Activated CD8-positive, alpha-beta T cell treated with anti-CD3 and anti-CD28 coated beads, Interleukin-2, amount 10 ng/mL, durations not matched to agents 7 days and 5 days (primary cell): ENCODE data around the gene RRAS. TPM values are rescaled to one million over a fixed set of nuclear protein-coding genes. Genes with fewer than 3 reads are reported as not detected.
"Not testable (repeated sequence)": the region's sequence is repeated elsewhere in the genome, so short reads cannot be mapped to it uniquely, and the experiment has no call there.

Experiments used
- ATAC-seq: fragments of 150-1000 bp; cut with Tn5 transposase; one replicate; pipeline ENCODE4 v1.10.0; 2021; ENCODE audit warnings: moderate library complexity
- CTCF ChIA-PET: fragments of 350-600 bp; sonication (Branson Sonifier 250); formaldehyde crosslinking; loops from one replicate; lab custom pipeline; 2021; ENCODE audit warnings: antibody characterized with exemption; lab: Charles Lee
- POLR2A ChIA-PET: fragments of 350-600 bp; sonication (Branson Sonifier 250); formaldehyde crosslinking; loops from one replicate; lab custom pipeline; 2021; ENCODE audit warnings: antibody characterized with exemption; lab: Charles Lee
- DNase-seq: peaks from one replicate; pipeline ENCODE4 v3.0.0-alpha.2; 2020
- H3K27ac Mint-ChIP-seq: one replicate; pipeline ENCODE4 v1.8.0; 2021; ENCODE audit warnings: mild to moderate bottlenecking, mixed read lengths
- H3K27me3 Mint-ChIP-seq: one replicate; pipeline ENCODE4 v1.8.0; 2021; ENCODE audit warnings: low read depth, mixed read lengths
- H3K36me3 Mint-ChIP-seq: one replicate; pipeline ENCODE4 v1.8.0; 2021; ENCODE audit warnings: low read depth, mixed read lengths
- H3K4me1 Mint-ChIP-seq: one replicate; pipeline ENCODE4 v1.8.0; 2021; ENCODE audit warnings: low read depth, mixed read lengths
- H3K4me3 Mint-ChIP-seq: one replicate; pipeline ENCODE4 v1.8.0; 2021; ENCODE audit warnings: mild to moderate bottlenecking, mixed read lengths
- H3K9me3 Mint-ChIP-seq: one replicate; pipeline ENCODE4 v1.8.0; 2022; ENCODE audit warnings: mixed read lengths; ENCODE audit not compliant: insufficient read depth
- total RNA-seq, 2 experiments: library from RNA; stranded (reverse); gene quantifications; one replicate each; pipeline ENCODE4 v1.2.3, GENCODE V29; 2021

The RRAS gene
- total RNA-seq, 2 experiments from 2014 or later: 8.1 to 8.4 TPM

- H3K27ac Mint-ChIP-seq: peak overlapping the region; percentile 39
- peaks cover 12% of the 10 kb centered on the region for H3K4me1 Mint-ChIP-seq
- H3K9me3 Mint-ChIP-seq, H3K27me3 Mint-ChIP-seq, ATAC-seq, H3K4me3 Mint-ChIP-seq, DNase-seq, CTCF ChIA-PET, POLR2A ChIA-PET: not testable (repeated sequence)
- peaks cover 58% of the 10 kb centered on the region for H3K36me3 Mint-ChIP-seq
Observed at GRCh38 chr19:49617860-49618259, 22.1 kb downstream of the RRAS start.

- H3K36me3 Mint-ChIP-seq: peaks cover 58% of the 10 kb centered on the region
- ATAC-seq (no peak), DNase-seq (no peak)
- ChIA-PET CTCF (interaction anchor here (1.3 kb wide), 1 partner anchor 47 kb away, joined by 5 read pairs; no protein-coding TSS in a partner anchor), POLR2A (no interaction called here)
- no peaks in the 10 kb centered on the region for H3K27me3 Mint-ChIP-seq
- H3K4me3 Mint-ChIP-seq: no peak overlapping the region
- H3K27ac Mint-ChIP-seq: no peak overlapping the region
- H3K9me3 Mint-ChIP-seq: no peaks in the 10 kb centered on the region
- peaks cover 15% of the 10 kb centered on the region for H3K4me1 Mint-ChIP-seq
Observed at GRCh38 chr19:49616945-49617344, 23.0 kb downstream of the RRAS start.

- Mint-ChIP-seq H3K27me3 (no peaks in the 10 kb centered on the region), H3K27ac (no peak overlapping the region), H3K4me1 (peaks cover 15% of the 10 kb centered on the region), H3K9me3 (no peaks in the 10 kb centered on the region), H3K36me3 (peaks cover 55% of the 10 kb centered on the region), H3K4me3 (no peak overlapping the region)
- CTCF ChIA-PET: interaction anchor here (0.7 to 1.3 kb wide), 2 partner anchors 18 to 47 kb away, joined by 3 to 5 read pairs; no protein-coding TSS in a partner anchor
- DNase-seq (no peak), ATAC-seq (no peak)
- POLR2A ChIA-PET: no interaction called here
Observed at GRCh38 chr19:49616532-49616931, 23.4 kb downstream of the RRAS start.

GRCh38 chr19:49615861-49616260 is 24.1 kb downstream of the RRAS start:
- ATAC-seq (no peak), DNase-seq (no peak)
- no peak overlapping the region for H3K4me3 Mint-ChIP-seq
- ChIA-PET CTCF (interaction anchor here (0.7 kb wide), 1 partner anchor 18 kb away, joined by 3 read pairs; no protein-coding TSS in a partner anchor), POLR2A (no interaction called here)
- H3K27me3 Mint-ChIP-seq: no peaks in the 10 kb centered on the region
- no peak overlapping the region for H3K27ac Mint-ChIP-seq
- no peaks in the 10 kb centered on the region for H3K9me3 Mint-ChIP-seq
- H3K36me3 Mint-ChIP-seq: peaks cover 52% of the 10 kb centered on the region
- peaks cover 15% of the 10 kb centered on the region for H3K4me1 Mint-ChIP-seq

- ATAC-seq (no peak), DNase-seq (no peak)
- H3K27me3 Mint-ChIP-seq: no peaks in the 10 kb centered on the region
- no peaks in the 10 kb centered on the region for H3K9me3 Mint-ChIP-seq
- H3K27ac Mint-ChIP-seq: peak overlapping the region; percentile 71
- peaks cover 52% of the 10 kb centered on the region for H3K36me3 Mint-ChIP-seq
- ChIA-PET POLR2A (interaction anchor here (0.9 kb wide), 1 partner anchor 26 kb away, joined by 4 read pairs; no protein-coding TSS in a partner anchor), CTCF (interaction anchor here (0.8 kb wide), 1 partner anchor 65 kb away, joined by 3 read pairs; no protein-coding TSS in a partner anchor)
- H3K4me3 Mint-ChIP-seq: no peak overlapping the region
- peaks cover 15% of the 10 kb centered on the region for H3K4me1 Mint-ChIP-seq
Observed at GRCh38 chr19:49614096-49614833, 25.7 kb downstream of the RRAS start.

GRCh38 chr19:49613374-49613773 is 26.6 kb downstream of the RRAS start:
- CTCF ChIA-PET: no interaction called here
- Mint-ChIP-seq H3K4me3 (no peak overlapping the region), H3K27me3 (no peaks in the 10 kb centered on the region), H3K9me3 (no peaks in the 10 kb centered on the region), H3K4me1 (peaks cover 15% of the 10 kb centered on the region), H3K27ac (peak overlapping the region; percentile 60), H3K36me3 (peaks cover 49% of the 10 kb centered on the region)
- no peak for ATAC-seq
- POLR2A ChIA-PET: no interaction called here
- no peak for DNase-seq

- H3K4me3 Mint-ChIP-seq: no peak overlapping the region
- ChIA-PET CTCF (no interaction called here), POLR2A (no interaction called here)
- DNase-seq (no peak), ATAC-seq (no peak)
- H3K9me3 Mint-ChIP-seq: no peaks in the 10 kb centered on the region
- peaks cover 30% of the 10 kb centered on the region for H3K36me3 Mint-ChIP-seq
- peak overlapping the region; percentile 25 for H3K27ac Mint-ChIP-seq
- H3K27me3 Mint-ChIP-seq: no peaks in the 10 kb centered on the region
- peaks cover 15% of the 10 kb centered on the region for H3K4me1 Mint-ChIP-seq
Observed at GRCh38 chr19:49609499-49610092, 30.3 kb downstream of the RRAS start.

GRCh38 chr19:49605605-49606004 is 34.3 kb downstream of the RRAS start:
- peaks cover 2% of the 10 kb centered on the region for H3K4me1 Mint-ChIP-seq
- no peak overlapping the region for H3K4me3 Mint-ChIP-seq
- no peaks in the 10 kb centered on the region for H3K9me3 Mint-ChIP-seq
- DNase-seq (no peak), ATAC-seq (no peak)
- CTCF ChIA-PET: no interaction called here
- H3K27ac Mint-ChIP-seq: no peak overlapping the region
- H3K36me3 Mint-ChIP-seq: peaks cover 37% of the 10 kb centered on the region
- POLR2A ChIA-PET: no interaction called here
- H3K27me3 Mint-ChIP-seq: no peaks in the 10 kb centered on the region

- ATAC-seq (no peak), DNase-seq (no peak)
- H3K4me3 Mint-ChIP-seq: no peak overlapping the region
- no peaks in the 10 kb centered on the region for H3K9me3 Mint-ChIP-seq
- ChIA-PET CTCF (no interaction called here), POLR2A (no interaction called here)
- H3K4me1 Mint-ChIP-seq: peaks cover 4% of the 10 kb centered on the region
- H3K36me3 Mint-ChIP-seq: peaks cover 44% of the 10 kb centered on the region
- H3K27me3 Mint-ChIP-seq: no peaks in the 10 kb centered on the region
- no peak overlapping the region for H3K27ac Mint-ChIP-seq
Observed at GRCh38 chr19:49602806-49603205, 37.1 kb downstream of the RRAS start.

GRCh38 chr19:49601482-49602038 is 38.4 kb downstream of the RRAS start:
- ChIA-PET POLR2A (no interaction called here), CTCF (no interaction called here)
- H3K27me3 Mint-ChIP-seq: no peaks in the 10 kb centered on the region

GRCh38 chr19:49599378-49600295 is 40.3 kb downstream of the RRAS start:
- ChIA-PET CTCF (no interaction called here), POLR2A (no interaction called here)
- ATAC-seq: no peak
- peaks cover 38% of the 10 kb centered on the region for H3K36me3 Mint-ChIP-seq
- H3K27me3 Mint-ChIP-seq: no peaks in the 10 kb centered on the region
- no peaks in the 10 kb centered on the region for H3K9me3 Mint-ChIP-seq
- peaks cover 5% of the 10 kb centered on the region for H3K4me1 Mint-ChIP-seq
- H3K4me3 Mint-ChIP-seq: no peak overlapping the region
- DNase-seq: no peak
- H3K27ac Mint-ChIP-seq: no peak overlapping the region

More at GRCh38 chr19:49601482-49602038, 38.4 kb downstream of the RRAS start:
- DNase-seq (no peak), ATAC-seq (no peak)
- H3K36me3 Mint-ChIP-seq: peaks cover 41% of the 10 kb centered on the region
- H3K27ac Mint-ChIP-seq: no peak overlapping the region
- no peak overlapping the region for H3K4me3 Mint-ChIP-seq
- H3K4me1 Mint-ChIP-seq: peaks cover 4% of the 10 kb centered on the region
- no peaks in the 10 kb centered on the region for H3K9me3 Mint-ChIP-seq
